GM18508 (cell line): ENCODE data around the gene PEMT.
"Not testable (repeated sequence)": the region's sequence is repeated elsewhere in the genome, so short reads cannot be mapped to it uniquely, and the experiment has no call there.

Experiments
- ATAC-seq: cut with Tn5 transposase; IDR thresholded peaks from one replicate; pipeline ENCODE4 v1.9.1; 2021; ENCODE audit warnings: moderate number of reproducible peaks; ENCODE audit not compliant: insufficient read depth, unreplicated experiment

PEMT gene

GRCh38 chr17:17467016-17467415 is 124.5 kb downstream of the PEMT start:
- no peak for ATAC-seq

GRCh38 chr17:17466511-17466910 is 125.0 kb downstream of the PEMT start:
- no peak for ATAC-seq

- ATAC-seq = not testable (repeated sequence)
Measured at GRCh38 chr17:17465878-17466277, 125.6 kb downstream of the PEMT start.

GRCh38 chr17:17463821-17464220 is 127.7 kb downstream of the PEMT start:
- no peak for ATAC-seq

DNA sequence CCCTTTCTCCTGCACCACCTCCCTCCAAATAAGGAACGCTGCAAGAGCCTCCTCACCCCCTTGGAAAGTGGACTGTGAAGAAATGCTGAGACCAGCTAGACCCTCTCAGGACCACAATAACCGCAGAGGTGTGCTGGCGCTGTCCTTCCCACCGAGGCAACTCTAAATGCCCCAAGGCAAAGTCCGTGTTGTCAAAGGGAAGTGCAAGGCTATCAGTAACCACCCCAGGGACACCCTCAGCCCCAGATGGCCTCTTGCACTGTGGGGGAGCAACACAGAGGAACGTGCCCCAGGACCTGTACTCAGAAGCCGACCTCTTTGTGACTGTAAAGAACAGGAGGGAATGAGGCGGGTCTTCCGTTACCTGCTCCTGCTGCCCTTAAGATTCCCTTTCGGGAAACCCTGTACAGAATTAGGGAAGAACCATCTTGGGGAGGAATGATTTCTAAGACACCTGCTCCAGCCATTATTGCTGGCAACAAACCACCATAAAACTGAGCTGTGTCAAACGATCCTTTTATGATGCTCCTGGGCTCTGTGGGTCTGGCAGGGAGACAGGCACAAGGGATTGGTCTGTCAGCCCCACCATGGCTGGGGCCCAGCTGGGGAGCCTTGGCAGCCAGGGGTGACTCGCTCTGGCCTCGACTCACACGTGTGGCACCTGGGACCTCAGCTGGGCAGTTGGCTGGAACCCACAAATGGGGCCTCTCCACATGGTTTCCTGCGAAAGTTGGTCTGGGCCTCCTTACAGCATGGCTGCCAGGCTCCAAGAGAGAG is 129.3 kb downstream of the PEMT start:
- no peak for ATAC-seq

GRCh38 chr17:17460038-17460437 is 131.5 kb downstream of the PEMT start:
- no peak for ATAC-seq

GRCh38 chr17:17457680-17458079 is 133.8 kb downstream of the PEMT start:
- no peak for ATAC-seq

DNA sequence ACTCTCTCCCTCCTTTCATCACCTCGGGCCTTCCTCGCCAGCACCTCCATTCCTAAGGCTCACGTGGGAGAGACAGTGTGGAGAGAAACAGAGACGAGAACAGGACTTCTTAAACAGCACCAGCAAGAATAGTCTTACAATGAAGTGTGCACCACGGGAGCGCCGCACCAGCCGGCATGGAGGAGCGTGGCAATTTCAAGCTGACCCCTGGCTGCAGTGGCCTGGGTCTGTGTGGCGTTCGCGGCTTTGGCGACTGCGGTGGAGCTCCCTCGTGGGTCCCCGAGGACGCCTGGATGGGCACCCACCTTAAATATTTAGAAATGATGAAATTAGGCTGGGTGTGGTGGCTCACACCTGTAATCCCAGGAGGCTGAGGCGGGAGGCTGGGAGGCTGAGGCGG is 135.3 kb downstream of the PEMT start:
- no peak for ATAC-seq
